Raji (cell line): ENCODE measurements around the gene CIPC.

Experiments
- POLR2A ChIP-seq: IDR thresholded peaks from 2 replicates; pipeline ENCODE4 v1.6.1; 2011; ENCODE audit warnings: low read depth, low read length, control low read depth; ENCODE audit not compliant: insufficient read depth

CIPC gene

GRCh38 chr14:77125823-77126325, 27.8 kb downstream of the CIPC start:
- TF ChIP-seq POLR2A: no peak

GRCh38 chr14:77126461-77126990, 28.5 kb downstream of the CIPC start:
- TF ChIP-seq POLR2A: no peak

- TF ChIP-seq POLR2A: no peak
Observed at GRCh38 chr14:77128414-77128891, 30.4 kb downstream of the CIPC start.

GRCh38 chr14:77130386-77130785, 32.3 kb downstream of the CIPC start:
- no peak for TF ChIP-seq POLR2A

GRCh38 chr14:77131206-77131605, 33.1 kb downstream of the CIPC start:
- no peak for TF ChIP-seq POLR2A

GRCh38 chr14:77131871-77132486, 33.9 kb downstream of the CIPC start:
- TF ChIP-seq POLR2A: no peak

- TF ChIP-seq POLR2A: no peak
Observed at GRCh38 chr14:77133720-77134338, 35.8 kb downstream of the CIPC start.

- no peak for TF ChIP-seq POLR2A
Observed at GRCh38 chr14:77139022-77139421, 41.0 kb downstream of the CIPC start.

- TF ChIP-seq POLR2A: no peak
Observed at GRCh38 chr14:77139540-77140358, 41.7 kb downstream of the CIPC start.

GRCh38 chr14:77140359-77141213, 42.5 kb downstream of the CIPC start:
- TF ChIP-seq POLR2A: no peak

GRCh38 chr14:77141214-77142004, 43.4 kb downstream of the CIPC start, which contains the start of gene ZDHHC22:
Gene ZDHHC22, minus strand, starts transcription at chr14:77141791. Its CDS starts 2,053 bp downstream, at chr14:77139738.
- no peak for TF ChIP-seq POLR2A

- TF ChIP-seq POLR2A: no peak
Observed at GRCh38 chr14:77142005-77142800, 44.1 kb downstream of the CIPC start.

- TF ChIP-seq POLR2A: no peak
Observed at GRCh38 chr14:77143071-77143470, 45.0 kb downstream of the CIPC start.
